Fibroblast of pulmonary artery (primary cell): ENCODE results near the gene TACR2.
A peak's percentile ranks its signal among the peaks of the same experiment; 100 is the strongest.

Source experiments
- DNase-seq: peaks from one replicate; pipeline ENCODE4 v3.0.0-alpha.2; 2010; ENCODE audit warnings: low read depth
- H3K4me3 ChIP-seq: replicated peaks from 2 replicates; pipeline ENCODE4 v1.5.1; 2011; ENCODE audit warnings: low read depth, mild to moderate bottlenecking, control low read depth, low read length, moderate library complexity
- CTCF ChIP-seq: IDR thresholded peaks from 2 replicates; pipeline ENCODE4 v1.5.1; 2011; ENCODE audit warnings: mild to moderate bottlenecking, control low read depth, low read length, inconsistent platforms; ENCODE audit errors: missing control alignments

The TACR2 gene

DNA sequence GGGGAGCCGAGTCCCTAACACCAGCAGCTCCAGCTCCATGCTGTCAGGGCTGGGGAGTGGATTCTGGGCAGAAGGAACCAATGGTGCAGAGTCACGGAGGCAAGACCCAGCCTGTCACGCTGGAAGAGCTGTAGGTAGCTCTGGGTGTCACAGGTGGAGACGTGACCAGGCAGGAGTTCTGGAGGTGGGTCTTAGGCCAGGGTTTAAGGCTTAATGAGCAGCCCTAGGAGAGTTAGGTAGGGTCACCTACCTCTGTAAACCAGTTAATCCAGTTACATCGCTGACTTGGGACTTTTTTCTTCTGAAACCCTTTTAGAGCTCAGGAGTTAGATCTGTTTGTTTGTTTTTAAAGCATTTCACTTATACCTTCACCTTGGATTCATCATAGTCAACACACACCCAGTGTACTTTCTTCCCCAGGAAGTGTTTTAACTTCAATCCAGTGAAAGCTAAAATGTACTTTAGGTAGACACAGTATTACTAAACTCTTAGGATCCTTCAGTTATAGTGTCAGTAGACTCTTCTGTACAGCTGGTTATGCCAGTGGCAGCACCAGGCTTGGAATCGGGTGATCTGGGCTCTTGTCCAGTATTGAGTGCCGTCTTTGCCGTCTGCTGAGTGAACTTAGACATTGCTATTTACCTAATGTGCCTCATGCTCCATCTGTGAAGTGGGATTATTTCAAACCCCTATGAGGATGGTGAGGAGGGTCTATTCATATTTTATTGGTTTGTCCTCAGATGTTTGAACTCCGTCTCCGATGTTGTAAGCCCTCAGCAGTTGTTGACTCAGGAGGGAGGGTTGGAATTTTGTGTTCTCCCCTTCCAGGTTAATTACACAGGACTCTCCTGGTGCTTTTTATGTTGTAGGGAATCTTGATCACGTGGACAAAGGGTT, 31.0 kb downstream of the TACR2 start:
- TF ChIP-seq CTCF: no peak
- DNase-seq: no peak
- no peak overlapping the region for H3K4me3 ChIP-seq

DNA sequence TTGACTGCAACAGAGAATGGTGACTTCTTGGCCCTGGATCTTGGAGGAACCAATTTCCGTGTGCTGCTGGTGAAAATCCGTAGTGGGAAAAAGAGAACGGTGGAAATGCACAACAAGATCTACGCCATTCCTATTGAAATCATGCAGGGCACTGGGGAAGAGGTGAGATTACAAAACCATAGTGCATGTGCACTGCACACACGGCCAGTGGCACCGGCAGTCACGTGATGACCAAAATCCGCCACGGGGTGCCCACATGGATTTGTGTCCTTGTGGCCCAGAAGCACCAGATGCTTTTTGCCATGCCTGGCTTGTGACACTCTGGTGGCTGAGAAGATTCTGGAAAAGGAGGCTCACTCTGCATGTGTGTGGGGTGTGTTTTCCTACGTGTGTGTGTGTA, 32.4 kb downstream of the TACR2 start:
- no peak for TF ChIP-seq CTCF
- no peak for DNase-seq
- H3K4me3 ChIP-seq: no peak overlapping the region

GRCh38 chr10:69383558-69383957, 33.2 kb downstream of the TACR2 start:
- peak; percentile 24 for TF ChIP-seq CTCF
- no peak overlapping the region for H3K4me3 ChIP-seq
- DNase-seq: peak; percentile 59

DNA sequence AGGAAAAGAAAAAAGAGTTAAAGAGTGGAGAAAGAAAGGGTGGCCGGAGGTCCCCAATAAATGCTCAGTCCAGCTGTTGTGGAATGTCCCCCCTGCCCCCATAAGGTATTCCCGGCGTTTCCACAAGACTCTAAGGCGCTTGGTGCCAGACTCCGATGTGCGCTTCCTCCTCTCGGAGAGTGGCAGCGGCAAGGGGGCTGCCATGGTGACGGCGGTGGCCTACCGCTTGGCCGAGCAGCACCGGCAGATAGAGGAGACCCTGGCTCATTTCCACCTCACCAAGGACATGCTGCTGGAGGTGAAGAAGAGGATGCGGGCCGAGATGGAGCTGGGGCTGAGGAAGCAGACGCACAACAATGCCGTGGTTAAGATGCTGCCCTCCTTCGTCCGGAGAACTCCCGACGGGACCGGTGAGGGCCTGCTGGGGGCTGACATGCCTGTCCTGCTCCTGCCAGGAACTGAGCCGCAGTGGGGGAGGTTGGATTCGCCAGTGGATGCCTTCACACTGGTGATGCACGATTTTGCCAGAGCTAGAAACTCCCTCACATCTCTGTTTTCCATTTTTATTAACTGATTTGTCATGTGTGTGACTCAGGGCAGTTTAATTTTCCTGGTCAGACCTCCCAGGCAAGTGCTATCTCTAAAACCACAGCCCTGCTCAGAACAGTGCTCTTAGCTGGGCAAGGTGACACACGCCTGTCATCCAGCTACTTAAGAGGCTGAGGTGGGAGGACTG, 34.2 kb downstream of the TACR2 start:
- peak; percentile 89 for DNase-seq
- H3K4me3 ChIP-seq: no peak overlapping the region
- no peak for TF ChIP-seq CTCF

DNA sequence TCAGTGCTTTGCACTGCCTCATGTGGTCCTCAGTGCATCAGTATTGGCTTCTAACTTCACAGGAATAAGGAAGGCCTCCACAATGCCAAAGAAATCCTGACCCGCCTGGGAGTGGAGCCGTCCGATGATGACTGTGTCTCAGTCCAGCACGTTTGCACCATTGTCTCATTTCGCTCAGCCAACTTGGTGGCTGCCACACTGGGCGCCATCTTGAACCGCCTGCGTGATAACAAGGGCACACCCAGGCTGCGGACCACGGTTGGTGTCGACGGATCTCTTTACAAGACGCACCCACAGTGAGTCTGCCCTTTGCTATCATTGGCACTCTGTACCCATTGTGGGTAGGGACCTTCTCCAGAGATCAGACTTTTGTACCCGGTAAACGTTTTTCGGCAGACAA, 36.9 kb downstream of the TACR2 start:
- DNase-seq: no peak
- no peak for TF ChIP-seq CTCF
- H3K4me3 ChIP-seq: no peak overlapping the region

DNA sequence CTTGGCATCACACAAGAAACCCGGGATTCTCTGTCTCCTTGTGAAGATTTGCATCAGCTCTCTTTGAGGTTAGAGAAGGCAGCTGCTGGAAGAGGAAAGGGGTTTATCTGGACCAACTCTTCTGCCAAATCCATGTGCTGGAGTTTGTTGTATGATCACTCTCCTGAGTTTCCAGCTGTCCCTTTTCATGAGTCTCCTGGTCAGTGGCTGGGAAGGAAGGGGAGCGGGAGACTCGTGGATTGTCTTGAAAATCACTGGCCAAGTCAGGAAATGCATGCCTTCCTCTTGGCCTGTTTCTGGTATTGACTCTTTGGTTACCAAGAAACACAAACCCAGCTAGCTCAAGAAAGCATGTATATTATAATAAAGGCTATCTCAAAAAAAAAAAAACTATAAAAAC, 38.8 kb downstream of the TACR2 start:
- TF ChIP-seq CTCF: no peak
- DNase-seq: peak; percentile 93
- H3K4me3 ChIP-seq: no peak overlapping the region
